ENCODE results near the gene SRF. TPM values are rescaled to one million over a fixed set of nuclear protein-coding genes. Genes with fewer than 3 reads are reported as not detected.

Gene SRF
- total RNA-seq, 1 donor from 2014 or later: 10.8 TPM

DNA sequence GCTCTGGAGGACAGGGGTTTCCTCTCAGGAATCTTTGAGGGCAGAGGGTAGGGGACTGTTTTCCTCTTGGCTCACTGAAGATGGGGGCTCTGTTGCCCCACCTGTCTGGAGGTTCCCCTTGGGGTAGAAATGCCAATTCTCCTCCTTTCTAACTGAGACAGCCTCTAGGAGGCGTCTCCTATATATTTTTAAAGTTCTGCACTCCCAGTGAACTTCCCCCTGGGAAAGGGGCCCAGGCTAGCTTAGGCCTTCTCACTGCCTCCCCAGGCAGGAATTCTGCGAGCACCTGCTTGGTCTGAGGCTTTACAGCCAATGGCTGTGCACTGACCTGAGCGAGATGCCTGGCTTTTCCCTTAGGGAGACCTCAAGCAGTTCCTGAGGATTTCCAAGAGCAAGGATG, 24.8 kb upstream of the SRF start:
- no peak overlapping the region for H3K4me3 ChIP-seq (ENCODE audit: low read depth, low read length)
- FAIRE-seq: no peak
- TF ChIP-seq, protein P1, sequence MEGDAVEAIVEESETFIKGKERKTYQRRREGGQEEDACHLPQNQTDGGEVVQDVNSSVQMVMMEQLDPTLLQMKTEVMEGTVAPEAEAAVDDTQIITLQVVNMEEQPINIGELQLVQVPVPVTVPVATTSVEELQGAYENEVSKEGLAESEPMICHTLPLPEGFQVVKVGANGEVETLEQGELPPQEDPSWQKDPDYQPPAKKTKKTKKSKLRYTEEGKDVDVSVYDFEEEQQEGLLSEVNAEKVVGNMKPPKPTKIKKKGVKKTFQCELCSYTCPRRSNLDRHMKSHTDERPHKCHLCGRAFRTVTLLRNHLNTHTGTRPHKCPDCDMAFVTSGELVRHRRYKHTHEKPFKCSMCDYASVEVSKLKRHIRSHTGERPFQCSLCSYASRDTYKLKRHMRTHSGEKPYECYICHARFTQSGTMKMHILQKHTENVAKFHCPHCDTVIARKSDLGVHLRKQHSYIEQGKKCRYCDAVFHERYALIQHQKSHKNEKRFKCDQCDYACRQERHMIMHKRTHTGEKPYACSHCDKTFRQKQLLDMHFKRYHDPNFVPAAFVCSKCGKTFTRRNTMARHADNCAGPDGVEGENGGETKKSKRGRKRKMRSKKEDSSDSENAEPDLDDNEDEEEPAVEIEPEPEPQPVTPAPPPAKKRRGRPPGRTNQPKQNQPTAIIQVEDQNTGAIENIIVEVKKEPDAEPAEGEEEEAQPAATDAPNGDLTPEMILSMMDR (IDR thresholded peaks at IDR 0.05; ENCODE audit: insufficient read depth, low read length, severe bottlenecking): no peak
- H3K27me3 ChIP-seq (ENCODE audit: control insufficient read depth, insufficient read depth, low read length): no peaks in the 10 kb centered on the region
- no peak for DNase-seq (ENCODE audit: low read depth)
- peaks cover 26% of the 10 kb centered on the region for H3K36me3 ChIP-seq (ENCODE audit: control insufficient read depth, insufficient read depth, low read length)

- Histone ChIP-seq H3K36me3 (ENCODE audit: control insufficient read depth, insufficient read depth, low read length) (peaks cover 25% of the 10 kb centered on the region), H3K27me3 (ENCODE audit: control insufficient read depth, insufficient read depth, low read length) (no peaks in the 10 kb centered on the region), H3K4me3 (ENCODE audit: low read depth, low read length) (no peak overlapping the region)
- DNase-seq (ENCODE audit: low read depth) (no peak), FAIRE-seq (no peak)
- TF ChIP-seq, protein P1 (IDR thresholded peaks at IDR 0.05; ENCODE audit: insufficient read depth, low read length, severe bottlenecking): no peak
These were observed 24.1 kb upstream of the SRF start for GRCh38 chr6:43146709-43147688.

- TF ChIP-seq, protein P1 (IDR thresholded peaks at IDR 0.05; ENCODE audit: insufficient read depth, low read length, severe bottlenecking): no peak
- DNase-seq (ENCODE audit: low read depth) (no peak), FAIRE-seq (no peak)
- Histone ChIP-seq H3K27me3 (ENCODE audit: control insufficient read depth, insufficient read depth, low read length) (no peaks in the 10 kb centered on the region), H3K36me3 (ENCODE audit: control insufficient read depth, insufficient read depth, low read length) (peaks cover 26% of the 10 kb centered on the region), H3K4me3 (ENCODE audit: low read depth, low read length) (no peak overlapping the region)
These were observed 23.2 kb upstream of the SRF start for GRCh38 chr6:43147691-43148477.

DNA sequence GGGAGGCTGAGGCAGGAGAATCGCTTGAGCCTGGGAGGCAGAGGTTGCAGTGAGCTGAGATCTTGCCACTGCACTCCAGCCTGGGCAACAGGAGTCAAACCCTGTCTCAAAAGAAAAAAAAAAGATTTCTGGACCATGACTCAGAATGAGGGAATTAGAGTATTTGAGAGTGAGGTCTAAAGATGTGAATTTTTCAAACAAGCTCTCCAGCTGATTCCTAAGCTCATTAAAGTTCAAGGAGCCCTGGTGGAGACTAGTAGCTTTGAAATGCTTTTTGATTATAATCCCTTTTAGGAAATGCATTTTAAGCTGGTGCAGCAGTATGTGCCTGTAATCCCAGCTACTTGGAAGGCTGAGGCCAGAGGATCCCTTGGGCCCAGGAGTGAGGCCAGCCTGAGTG, 21.8 kb upstream of the SRF start:
- Histone ChIP-seq H3K4me3 (ENCODE audit: low read depth, low read length) (no peak overlapping the region), H3K36me3 (ENCODE audit: control insufficient read depth, insufficient read depth, low read length) (peaks cover 22% of the 10 kb centered on the region), H3K27me3 (ENCODE audit: control insufficient read depth, insufficient read depth, low read length) (no peaks in the 10 kb centered on the region)
- TF ChIP-seq, protein P1 (IDR thresholded peaks at IDR 0.05; ENCODE audit: insufficient read depth, low read length, severe bottlenecking): no peak
- DNase-seq (ENCODE audit: low read depth): no peak
- no peak for FAIRE-seq

- DNase-seq (ENCODE audit: low read depth): no peak
- FAIRE-seq: no peak
- Histone ChIP-seq H3K36me3 (ENCODE audit: control insufficient read depth, insufficient read depth, low read length) (peaks cover 22% of the 10 kb centered on the region), H3K27me3 (ENCODE audit: control insufficient read depth, insufficient read depth, low read length) (no peaks in the 10 kb centered on the region), H3K4me3 (ENCODE audit: low read depth, low read length) (no peak overlapping the region)
- TF ChIP-seq, protein P1 (IDR thresholded peaks at IDR 0.05; ENCODE audit: insufficient read depth, low read length, severe bottlenecking): no peak
These were observed 20.9 kb upstream of the SRF start for GRCh38 chr6:43150051-43150751.

All from bronchial epithelial cell (primary cell).